ENCODE results near the gene CACNG7.

GRCh38 chr19:53885036-53885435 lies 24.0 kb upstream of the CACNG7 start:
- TF ChIP-seq CTCF (conservative IDR thresholded peaks at IDR 0.05 in 1 of 2, IDR thresholded peaks at IDR 0.05 in 1 of 2; ENCODE audit: extremely low read depth in 1 of 2, insufficient read depth in 1 of 2, low read depth in 1 of 2, low read length in 2 of 2) (no peak), EZH2 (IDR thresholded peaks at IDR 0.05; ENCODE audit: borderline replicate concordance, low read length) (no peak)

All from mammary epithelial cell (primary cell).